Stimulated activated CD4-positive, alpha-beta T cell treated with anti-CD3 and anti-CD28 coated beads, Interleukin-12 subunit alpha, Interleukin-12 subunit beta, amount 100 ng/mL, for 4 hours (primary cell): ENCODE data around the gene VPS25.
A peak's percentile ranks its signal among the peaks of the same experiment; 100 is the strongest.

ENCODE experiments used
- DNase-seq: peaks from one replicate; pipeline ENCODE4 v3.0.0-alpha.2; 2020

Gene VPS25

GRCh38 chr17:42796066-42796758, 23.0 kb downstream of the VPS25 start:
- DNase-seq: no peak

DNA sequence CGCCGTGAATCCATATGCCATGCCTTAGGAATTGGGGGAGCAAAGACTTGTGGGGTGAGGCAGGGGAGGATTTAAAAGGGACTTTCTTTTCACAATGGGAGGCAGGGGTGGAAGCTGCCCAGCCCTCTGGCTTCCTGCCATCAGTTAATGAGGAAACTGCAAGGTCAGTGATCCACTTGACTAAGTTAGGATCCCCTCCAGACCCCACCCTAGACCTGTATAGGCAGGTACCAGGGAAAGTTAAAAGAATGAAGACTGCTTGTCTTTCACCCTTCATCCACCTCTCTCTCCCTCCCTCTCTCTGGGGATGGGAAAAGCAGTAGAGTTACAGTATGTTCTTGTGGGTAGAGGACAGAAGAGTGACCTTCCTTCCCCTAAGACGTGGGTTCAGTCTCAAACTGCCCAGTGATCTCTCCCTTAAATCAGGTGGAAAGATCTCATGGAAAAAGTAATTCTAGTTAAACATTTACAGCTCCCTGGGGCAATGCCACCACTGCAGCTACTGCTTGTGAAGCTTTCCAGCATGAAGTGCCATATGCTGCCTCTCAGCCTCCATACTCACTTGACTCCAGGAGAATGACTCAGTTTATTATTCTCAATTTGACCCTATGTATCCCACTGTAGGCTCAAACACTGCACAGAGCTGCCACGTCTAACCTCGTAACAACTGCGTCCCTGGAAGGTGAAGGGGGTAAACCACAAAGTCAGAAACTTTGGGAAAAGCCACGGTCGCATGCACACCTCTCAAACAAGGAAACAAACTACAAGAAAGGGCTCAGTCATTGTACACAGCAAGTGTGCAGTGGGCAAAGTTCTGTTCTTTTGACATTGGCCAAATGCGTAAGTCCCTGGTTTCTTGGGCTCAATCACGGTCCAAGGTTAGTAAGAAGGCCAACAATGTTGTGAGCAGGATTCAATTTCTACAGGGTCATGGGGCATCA, 24.1 kb downstream of the VPS25 start:
- DNase-seq: no peak

DNA sequence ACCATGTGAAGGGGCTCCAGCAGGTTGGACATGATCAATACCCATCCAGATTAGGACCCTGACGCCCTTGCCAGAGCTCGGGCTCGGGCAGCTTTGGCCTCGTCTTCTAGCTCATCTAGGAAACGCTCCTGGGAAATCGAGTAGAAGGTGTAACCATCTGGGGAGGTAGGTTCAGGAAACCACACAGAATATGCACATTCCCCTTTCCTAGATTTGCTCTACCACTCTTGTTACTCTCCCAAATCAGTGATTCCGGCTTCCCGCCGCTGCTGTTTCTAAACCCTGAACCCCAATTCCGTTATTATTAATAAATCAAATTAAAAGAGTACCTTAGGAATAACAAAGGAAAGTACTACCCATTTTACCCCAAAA, 24.7 kb downstream of the VPS25 start:
- no peak for DNase-seq

GRCh38 chr17:42798383-42799380, 25.4 kb downstream of the VPS25 start, which contains the start of the genes CNTD1 and COA3:
Gene CNTD1 (plus strand): TSS chr17:42798861. CDS start chr17:42799068, 207 bp downstream.
Gene COA3 (minus strand): TSS chr17:42798704. CDS start chr17:42798681, 23 bp downstream.
- DNase-seq: peak; percentile 75

DNA sequence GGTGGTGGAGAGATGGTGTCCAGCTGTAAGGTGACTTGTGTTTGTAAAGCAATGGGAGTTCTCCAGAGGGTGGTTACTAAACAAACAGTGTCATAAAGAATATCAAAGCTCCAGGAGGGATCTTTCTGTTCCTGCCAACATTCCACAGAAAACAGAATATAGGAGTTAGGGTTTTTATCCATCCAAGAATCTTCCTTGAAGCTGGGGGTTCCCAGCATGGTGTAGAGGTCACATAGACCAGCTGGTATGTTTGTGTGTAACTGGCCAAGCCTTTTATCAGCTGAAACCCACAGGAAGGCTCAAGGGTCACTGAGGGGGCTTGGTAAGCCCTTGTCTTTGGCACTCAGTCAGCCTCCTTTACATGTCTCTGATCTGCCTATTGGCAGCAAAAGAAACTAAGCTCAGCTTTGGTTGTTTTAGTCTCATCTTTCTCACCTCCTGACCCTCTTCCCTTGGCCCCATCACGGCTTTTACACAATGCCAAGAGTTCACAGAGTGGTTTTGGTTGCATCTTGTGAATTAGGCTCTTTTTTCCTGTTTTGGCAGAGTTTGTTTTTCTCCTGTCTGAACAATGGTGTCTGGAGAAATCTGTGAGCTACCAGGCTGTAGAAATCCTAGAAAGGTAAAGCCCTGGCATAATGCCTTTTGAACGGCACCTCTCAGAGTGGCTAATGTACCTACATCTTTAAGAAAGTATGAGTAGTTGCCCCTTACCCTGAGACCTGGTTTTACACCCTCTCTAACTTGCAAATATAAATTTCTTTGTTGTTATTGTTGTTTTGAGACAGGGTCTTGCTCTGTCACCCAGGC, 30.0 kb downstream of the VPS25 start:
- no peak for DNase-seq

- DNase-seq: no peak
Measured at GRCh38 chr17:42804918-42805367, 31.7 kb downstream of the VPS25 start.

DNA sequence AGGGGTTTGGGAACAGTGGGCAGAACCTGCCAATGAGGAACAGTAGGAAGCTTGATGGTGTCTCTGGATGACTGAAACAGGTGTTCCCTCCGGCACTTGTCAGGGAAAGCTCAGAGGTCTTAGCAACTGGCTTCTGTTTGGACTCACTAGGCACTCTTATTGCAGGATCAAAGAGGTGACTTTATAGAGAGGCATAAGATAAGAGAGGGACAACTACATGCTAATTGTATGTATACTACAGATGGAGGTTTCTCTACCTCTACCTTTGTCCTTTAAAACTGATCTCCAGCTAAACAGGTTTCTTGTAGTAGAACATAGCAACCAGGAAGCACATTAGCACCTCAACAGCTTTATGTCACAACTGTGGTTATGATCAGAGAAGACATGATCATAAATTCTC, 33.0 kb downstream of the VPS25 start:
- DNase-seq: no peak

DNA sequence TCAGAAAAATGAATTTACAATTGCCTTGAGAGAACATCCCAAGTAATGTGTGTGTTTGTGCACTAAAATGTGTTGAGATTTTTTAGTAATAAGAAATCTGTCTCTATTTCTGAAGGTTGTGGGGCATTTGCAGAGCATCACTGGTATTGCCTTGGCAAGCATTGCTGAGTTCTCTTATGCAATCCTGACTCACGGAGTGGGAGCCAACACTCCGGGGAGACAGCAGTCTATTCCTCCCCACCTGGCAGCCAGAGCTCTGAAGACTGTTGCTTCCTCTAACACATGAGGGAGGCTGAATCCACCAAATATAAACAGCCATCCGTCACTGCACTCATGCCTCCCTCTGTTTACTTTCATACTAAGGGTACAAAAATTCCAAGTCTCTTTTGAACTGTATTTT, 36.0 kb downstream of the VPS25 start:
- no peak for DNase-seq

- DNase-seq: no peak
Measured at GRCh38 chr17:42814633-42815399, 41.6 kb downstream of the VPS25 start.

DNA sequence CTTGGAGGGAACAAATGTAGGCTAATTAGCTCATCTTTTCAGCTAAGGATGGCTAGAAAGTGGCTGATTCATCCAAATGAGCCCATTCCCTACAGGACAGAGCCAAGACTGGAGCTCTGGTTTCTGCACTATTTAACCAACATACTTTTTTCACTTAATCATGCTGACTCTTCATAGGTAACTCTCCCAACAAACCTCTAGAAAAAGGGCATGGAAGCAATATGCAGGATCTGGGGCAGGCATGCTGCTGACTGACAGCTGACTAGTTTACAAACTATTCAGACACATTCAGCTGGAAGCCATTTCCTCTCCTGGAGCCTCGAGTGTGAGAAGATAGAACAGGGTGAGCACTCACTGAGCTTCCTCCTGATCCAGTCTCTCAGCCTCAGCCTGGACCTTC, 44.6 kb downstream of the VPS25 start:
- no peak for DNase-seq

DNA sequence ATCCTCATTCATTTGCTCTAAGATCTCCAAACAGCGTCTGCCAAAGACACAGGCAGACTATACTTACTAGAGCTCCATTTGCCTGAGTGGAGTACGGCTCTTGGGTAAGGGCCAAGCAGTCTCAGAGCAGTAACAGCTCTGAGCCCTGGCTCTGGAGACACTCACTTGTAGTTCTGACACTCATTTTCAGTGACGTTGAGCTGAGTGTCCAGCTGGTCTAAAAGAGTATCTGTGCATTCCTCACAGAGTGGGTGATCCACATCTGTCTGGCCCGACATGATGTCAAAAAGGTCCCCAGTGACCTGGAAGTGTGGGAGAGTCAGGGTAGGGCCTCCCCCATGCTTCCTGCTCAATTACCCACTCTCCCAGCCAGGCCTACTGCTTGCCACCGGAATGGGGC, 45.1 kb downstream of the VPS25 start:
- no peak for DNase-seq

DNA sequence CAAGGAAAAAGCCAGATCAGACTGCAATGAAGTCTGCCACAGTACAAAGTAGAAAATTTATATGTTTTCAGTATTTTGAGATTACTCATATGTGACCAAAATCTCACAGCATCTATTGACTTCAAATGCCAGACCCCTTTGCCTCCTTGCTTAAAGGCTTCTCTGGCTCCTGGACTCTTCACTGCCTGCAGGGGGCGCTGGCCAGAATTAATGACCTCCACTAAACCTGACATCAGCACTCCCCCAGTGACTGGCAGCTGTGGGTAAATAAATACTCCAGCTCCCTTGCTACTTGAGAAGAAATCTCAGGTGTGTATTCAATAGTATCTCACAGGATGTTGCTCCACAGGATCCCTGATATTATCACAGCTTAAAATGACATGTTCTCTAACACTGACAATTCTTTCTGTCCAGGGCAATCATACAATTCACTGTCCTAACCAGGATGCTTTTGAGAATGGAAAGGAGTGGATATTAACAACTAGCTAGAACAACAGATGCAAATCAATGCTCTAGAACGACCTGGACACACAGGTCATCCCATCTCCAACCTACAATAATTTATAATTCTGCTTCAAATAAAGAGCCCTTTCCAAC, 46.8 kb downstream of the VPS25 start:
- peak; percentile 61 for DNase-seq

DNA sequence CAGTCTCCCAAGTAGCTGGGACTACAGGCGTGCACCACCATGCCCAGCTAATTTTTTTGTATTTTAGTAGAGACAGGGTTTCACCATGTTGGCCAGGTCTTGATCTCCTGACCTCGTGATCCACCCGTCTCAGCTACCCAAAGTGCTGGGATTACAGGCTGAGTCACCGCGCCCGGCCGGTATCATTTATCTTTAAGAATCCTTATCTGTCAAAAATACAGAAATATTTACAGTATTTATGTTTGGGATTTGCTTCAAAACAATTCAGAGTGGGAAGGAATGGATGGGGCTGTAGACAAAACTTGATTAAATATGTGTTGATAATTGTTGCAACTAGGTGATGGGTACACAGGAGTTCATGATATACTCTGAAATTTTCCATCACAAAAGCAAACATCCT, 47.9 kb downstream of the VPS25 start:
- DNase-seq: no peak

- no peak for DNase-seq
Measured at GRCh38 chr17:42827472-42827871, 54.2 kb downstream of the VPS25 start.
